Psoas muscle (tissue), 8 donors: ENCODE measurements around the gene SDSL. TPM values are rescaled to one million over a fixed set of nuclear protein-coding genes. Genes with fewer than 3 reads are reported as not detected.

Experiments
- ATAC-seq, 4 donors: fragments of 200-7000 bp; cut with Tn5 transposase; one replicate each; pipeline ENCODE4 v1.9.1; 2020; ENCODE audit warnings: moderate library complexity in 3 of 4, mild to moderate bottlenecking in 2 of 4
- DNase-seq, 2 donors: peaks; one replicate each; pipeline ENCODE4 v3.0.0-alpha.2; 2020
- H3K27ac ChIP-seq: fragments of 200-600 bp; one replicate; pipeline ENCODE4 v1.8.0; 2022
- H3K27me3 ChIP-seq, 3 donors: fragments of 200-600 bp in 1 of 3; one replicate each; pipeline versions ENCODE4 v1.6.1 to v1.8.0; 2013 to 2022; ENCODE audit warnings: low read length in 2 of 3, mild to moderate bottlenecking in 2 of 3, moderate library complexity in 1 of 3; ENCODE audit not compliant: insufficient read depth in 3 of 3
- H3K36me3 ChIP-seq, 2 donors: fragments of 200-600 bp in 1 of 2; one replicate each; pipeline versions ENCODE4 v1.6.1 to v1.8.0; 2013 to 2022; ENCODE audit warnings: low read depth in 1 of 2, mild to moderate bottlenecking in 1 of 2, moderate library complexity in 1 of 2; ENCODE audit not compliant: insufficient read depth in 1 of 2
- H3K4me1 ChIP-seq: fragments of 200-600 bp; one replicate; pipeline ENCODE4 v1.8.0; 2022
- H3K4me3 ChIP-seq: fragments of 200-600 bp; one replicate; pipeline ENCODE4 v1.8.0; 2022; ENCODE audit warnings: mild to moderate bottlenecking
- H3K9me3 ChIP-seq: fragments of 200-600 bp; one replicate; pipeline ENCODE4 v1.8.0; 2022
- WGBS, 3 donors: extraction: QIAGEN DNeasy Blood & Tissue Kit; methylation state at CpG; one replicate each; pipeline versions ENCODE4 v1.1.6 to v1.1.7; 2013; 5-methylcytosine and 5-hydroxymethylcytosine counted together
- intact Hi-C, 2 donors: fragments of 100-400 bp; cut with DNase I; formaldehyde crosslinking; loops; one replicate each; pipeline versions ENCODE4 v1.11.0 to v1.14.2; 2022
- polyA plus RNA-seq, 3 donors: library from polyadenylated mRNA; stranded (reverse); fragments of 200-250 nt; gene quantifications; one replicate each; pipeline ENCODE4 v1.2.3, GENCODE V29; 2013
- total RNA-seq, 4 donors: library from RNA; stranded (reverse); fragmentation: NEBNext Ultra II Directional in 2 of 4; extraction: Animal tissue kit (Norgen Biotek cat#: 25700) in 2 of 4; gene quantifications; one replicate each; pipeline versions ENCODE4 v1.2.1 to v1.2.4, GENCODE V29; 2021 to 2023
- TF ChIP-seq, protein P1 (sequence below): fragments of 200-600 bp; IDR thresholded peaks from one replicate; pipeline ENCODE4 v1.8.0; 2022; ENCODE audit warnings: antibody characterized with exemption
- donor health status: healthy with polysubstance abuse.
- donor health status: DM: no; HTN: no; CAD: no; lungs with moderate emphysema.
- donor health status: Bipolar disorder and iron deficiency.
- donor health status: healthy.
- donor health status: DM: yes; HTN: yes; CAD: no.
- donor health status: DM: no; HTN: no; CAD: no.
- donor health status: DM: no; HTN: no; CAD: no.
- donor health status: DM: yes; HTN: yes; CAD: no.

The SDSL gene
- total and polyA plus RNA-seq, 7 donors: 0.48 to 6.0 (median 0.97) TPM

DNA sequence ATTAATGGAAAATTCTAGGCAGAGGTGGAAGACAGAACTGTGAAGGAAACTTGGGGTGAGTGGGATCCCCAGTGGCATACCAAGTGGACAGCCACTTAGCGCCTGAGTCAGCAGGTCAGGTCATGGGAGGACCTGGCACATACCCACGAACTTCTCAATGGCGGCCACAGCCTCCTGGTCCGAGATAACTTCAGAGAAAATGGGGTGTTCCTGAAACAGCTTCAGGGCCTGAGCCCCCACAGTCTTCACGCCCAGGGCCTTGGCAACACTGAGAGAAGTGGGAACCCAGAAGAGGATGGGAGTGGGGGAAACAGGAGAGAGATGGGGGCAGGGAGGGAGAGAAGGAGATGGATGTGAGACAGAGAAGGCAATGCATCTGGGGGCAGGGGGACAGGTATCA lies 28.4 kb upstream of the SDSL start:
- Histone ChIP-seq H3K27ac (no peak overlapping the region), H3K9me3 (no peaks in the 10 kb centered on the region), H3K4me1 (no peaks in the 10 kb centered on the region), H3K36me3 (peaks cover 3 to 22% of the 10 kb centered on the region in 2 donors), H3K4me3 (no peak overlapping the region), H3K27me3 (peaks cover 0 to 2% (median 0%) of the 10 kb centered on the region in 3 donors)
- 81 to 86% (median 86%) methylated on average over 5 of the region's 5 CpGs for WGBS, 3 donors
- intact Hi-C loops: no loop called here
- DNase-seq (no peak), ATAC-seq (no peak)
- TF ChIP-seq, protein P1, sequence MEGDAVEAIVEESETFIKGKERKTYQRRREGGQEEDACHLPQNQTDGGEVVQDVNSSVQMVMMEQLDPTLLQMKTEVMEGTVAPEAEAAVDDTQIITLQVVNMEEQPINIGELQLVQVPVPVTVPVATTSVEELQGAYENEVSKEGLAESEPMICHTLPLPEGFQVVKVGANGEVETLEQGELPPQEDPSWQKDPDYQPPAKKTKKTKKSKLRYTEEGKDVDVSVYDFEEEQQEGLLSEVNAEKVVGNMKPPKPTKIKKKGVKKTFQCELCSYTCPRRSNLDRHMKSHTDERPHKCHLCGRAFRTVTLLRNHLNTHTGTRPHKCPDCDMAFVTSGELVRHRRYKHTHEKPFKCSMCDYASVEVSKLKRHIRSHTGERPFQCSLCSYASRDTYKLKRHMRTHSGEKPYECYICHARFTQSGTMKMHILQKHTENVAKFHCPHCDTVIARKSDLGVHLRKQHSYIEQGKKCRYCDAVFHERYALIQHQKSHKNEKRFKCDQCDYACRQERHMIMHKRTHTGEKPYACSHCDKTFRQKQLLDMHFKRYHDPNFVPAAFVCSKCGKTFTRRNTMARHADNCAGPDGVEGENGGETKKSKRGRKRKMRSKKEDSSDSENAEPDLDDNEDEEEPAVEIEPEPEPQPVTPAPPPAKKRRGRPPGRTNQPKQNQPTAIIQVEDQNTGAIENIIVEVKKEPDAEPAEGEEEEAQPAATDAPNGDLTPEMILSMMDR: no peak

DNA sequence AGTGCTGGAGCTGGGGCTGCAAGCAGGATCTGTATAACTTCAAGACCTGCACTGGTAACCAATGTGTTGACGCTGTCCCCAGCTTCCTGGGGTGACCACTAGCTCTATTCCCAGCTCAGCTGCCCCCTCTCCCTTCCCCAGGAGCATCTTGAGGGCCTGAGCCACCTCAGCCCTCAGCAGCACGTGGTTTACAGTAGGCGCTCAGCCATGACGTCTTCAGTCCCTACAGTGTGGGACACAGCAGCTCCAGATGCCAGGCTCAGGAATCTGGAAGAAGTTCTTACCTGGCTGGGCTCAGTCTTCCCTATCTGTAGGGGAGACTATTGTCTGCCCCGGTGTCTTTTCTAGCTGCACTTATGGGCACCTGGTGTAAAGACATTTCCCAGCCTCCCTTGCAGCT lies 27.1 kb upstream of the SDSL start:
- ATAC-seq: no peak

DNA sequence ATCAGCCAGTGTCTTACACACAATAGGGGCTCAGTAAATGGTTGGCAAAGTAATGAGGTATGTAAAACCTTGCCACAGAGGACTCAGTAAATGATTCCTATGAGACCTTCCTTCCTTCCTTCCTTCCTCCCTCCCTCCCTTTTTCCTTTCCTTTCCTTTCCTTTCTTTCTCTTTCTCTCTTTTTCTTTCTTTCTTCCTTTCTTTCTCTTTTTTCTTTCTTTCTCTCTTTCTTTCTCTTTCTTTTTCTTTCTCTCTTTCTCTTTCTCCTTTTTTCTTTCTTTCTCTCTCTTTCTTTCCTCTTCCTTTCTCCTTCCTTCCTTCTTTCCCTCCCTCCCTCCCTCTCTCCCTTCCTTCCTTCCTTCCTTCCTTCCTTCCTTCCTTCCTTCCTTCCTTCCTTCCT lies 26.0 kb upstream of the SDSL start:
- DNase-seq (no peak), ATAC-seq (no peak)
- Histone ChIP-seq H3K9me3 (no peaks in the 10 kb centered on the region), H3K4me1 (no peaks in the 10 kb centered on the region), H3K27me3 (peaks cover 0 to 13% (median 2%) of the 10 kb centered on the region in 3 donors), H3K27ac (no peak overlapping the region), H3K36me3 (peaks cover 0 to 2% of the 10 kb centered on the region in 2 donors), H3K4me3 (no peak overlapping the region)
- intact Hi-C loops: loop anchor here in 1 of 2 donors (5.0 kb wide), 1 partner anchor 1184 kb away; no protein-coding TSS in a partner anchor
- TF ChIP-seq, protein P1: no peak

More for the DNA sequence above, 27.1 kb upstream of the SDSL start:
- TF ChIP-seq, protein P1: no peak
- peaks cover 0 to 10% (median 2%) of the 10 kb centered on the region in 3 donors for H3K27me3 ChIP-seq
- no peak for DNase-seq
- WGBS, 3 donors: 81 to 87% (median 82%) methylated on average over 5 of the region's 5 CpGs
- no peaks in the 10 kb centered on the region for H3K9me3 ChIP-seq
- H3K36me3 ChIP-seq: peaks cover 3 to 13% of the 10 kb centered on the region in 2 donors
- H3K4me3 ChIP-seq: no peak overlapping the region
- no peak overlapping the region for H3K27ac ChIP-seq
- intact Hi-C loops: loop anchor here in 1 of 2 donors (5.0 kb wide), 1 partner anchor 1183 kb away; no protein-coding TSS in a partner anchor
- H3K4me1 ChIP-seq: no peaks in the 10 kb centered on the region

DNA sequence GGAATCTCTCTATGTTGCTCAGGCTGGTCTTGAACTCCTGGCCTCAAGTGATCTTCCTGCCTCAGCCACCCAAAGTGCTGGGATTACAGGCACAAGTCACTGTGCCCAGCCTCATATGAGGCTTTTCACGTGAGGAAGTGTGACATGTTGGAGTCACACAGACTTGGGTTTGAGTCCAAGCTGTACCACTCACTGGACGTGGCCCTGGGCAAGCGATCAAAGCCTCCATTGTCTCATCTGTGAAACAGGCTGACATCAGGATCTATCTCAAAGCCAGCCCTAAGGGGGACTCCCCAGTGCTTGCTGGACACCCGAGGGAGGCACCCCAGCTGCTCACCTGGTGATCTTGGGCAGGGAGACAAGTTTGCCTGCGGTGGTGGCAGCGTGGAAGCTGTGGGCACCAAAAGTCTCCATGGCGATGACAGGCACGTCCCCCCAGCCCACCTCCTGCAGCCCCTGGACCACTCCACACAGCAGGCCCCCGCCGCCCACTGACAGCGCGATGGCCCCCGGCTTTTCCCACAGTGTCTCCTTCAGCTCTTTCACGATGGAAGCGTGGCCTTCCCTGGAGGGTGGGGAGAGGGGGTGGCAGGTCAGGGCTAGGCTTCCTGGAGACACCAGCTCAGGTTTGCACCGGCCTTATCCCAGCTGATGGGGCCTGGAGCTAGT lies 25.2 kb upstream of the SDSL start:
- H3K36me3 ChIP-seq: no peaks in the 10 kb centered on the region
- intact Hi-C loops: loop anchor here in 1 of 2 donors (5.0 kb wide), 1 partner anchor 1185 kb away; no protein-coding TSS in a partner anchor
- H3K4me1 ChIP-seq: no peaks in the 10 kb centered on the region
- DNase-seq: no peak
- peaks cover 0 to 16% (median 2%) of the 10 kb centered on the region in 3 donors for H3K27me3 ChIP-seq
- H3K4me3 ChIP-seq: no peak overlapping the region
- no peak for ATAC-seq
- 50 to 60% (median 60%) methylated on average over 16 of the region's 16 CpGs for WGBS, 3 donors
- no peaks in the 10 kb centered on the region for H3K9me3 ChIP-seq
- TF ChIP-seq, protein P1: no peak
- H3K27ac ChIP-seq: no peak overlapping the region
